Right renal cortex interstitium (tissue), 3 donors: ENCODE results near the gene COPS7A. TPM values are rescaled to one million over a fixed set of nuclear protein-coding genes. Genes with fewer than 3 reads are reported as not detected.

ENCODE experiments used
- DNase-seq, 3 donors: peaks; one replicate each; pipeline ENCODE4 v3.0.0-alpha.2; 2013; ENCODE audit warnings: low read depth in 3 of 3, low spot score in 2 of 3
- polyA plus RNA-seq, 3 donors: library from polyadenylated mRNA; unstranded; fragments of 120-200 nt; gene quantifications; one replicate each; pipeline ENCODE4 v1.2.1, GENCODE V29; 2013; ENCODE audit not compliant: insufficient read length in 3 of 3

Gene COPS7A, protein sequence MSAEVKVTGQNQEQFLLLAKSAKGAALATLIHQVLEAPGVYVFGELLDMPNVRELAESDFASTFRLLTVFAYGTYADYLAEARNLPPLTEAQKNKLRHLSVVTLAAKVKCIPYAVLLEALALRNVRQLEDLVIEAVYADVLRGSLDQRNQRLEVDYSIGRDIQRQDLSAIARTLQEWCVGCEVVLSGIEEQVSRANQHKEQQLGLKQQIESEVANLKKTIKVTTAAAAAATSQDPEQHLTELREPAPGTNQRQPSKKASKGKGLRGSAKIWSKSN
- polyA plus RNA-seq: 10 to 100 TPM; 58.7 to 69.4 (median 63.4) TPM

DNA sequence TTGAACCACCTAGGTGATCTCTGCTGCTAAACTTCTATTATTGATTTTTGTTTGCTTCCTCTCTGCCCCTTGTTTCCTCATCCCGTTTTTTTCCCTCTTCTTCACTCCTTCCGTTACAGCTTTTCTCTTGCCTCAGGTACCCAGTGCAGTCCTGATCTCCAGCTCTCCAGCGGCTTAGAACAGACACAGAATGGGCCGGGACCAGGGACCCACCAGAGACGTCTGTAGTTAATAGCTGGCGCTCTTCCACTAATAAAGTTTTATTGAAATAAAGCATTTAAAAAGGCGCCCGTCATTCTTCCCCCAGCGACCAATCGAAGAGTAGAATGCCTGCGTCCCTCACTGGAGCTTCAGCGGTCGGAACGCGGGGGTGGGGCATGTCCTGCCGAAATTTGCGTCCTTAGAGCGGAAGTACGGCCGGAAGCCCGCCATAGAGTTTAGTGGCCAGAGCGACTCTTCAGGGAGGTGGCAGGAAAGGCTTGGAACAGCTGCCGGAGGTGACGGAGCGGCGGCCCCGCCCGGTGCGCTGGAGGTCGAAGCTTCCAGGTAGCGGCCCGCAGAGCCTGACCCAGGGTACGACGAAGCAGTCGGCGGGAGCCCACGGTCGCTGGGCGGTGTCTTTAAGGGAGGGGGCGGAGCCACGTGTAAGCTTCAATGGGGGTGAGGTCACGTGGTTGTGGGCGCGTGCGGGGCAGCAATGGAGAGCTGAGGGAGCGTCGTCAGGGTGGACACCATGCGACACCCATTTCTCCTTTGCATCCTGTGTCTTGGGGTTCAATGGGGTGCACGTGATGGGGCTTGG lies at the start of gene COPS7A:
COPS7A (plus strand) TSS at position 440 of the 802 bp plus-strand sequence. CDS start 611 bp downstream, outside the sequence.
- peak; percentile 90 to 94 (median 91) for DNase-seq

DNA sequence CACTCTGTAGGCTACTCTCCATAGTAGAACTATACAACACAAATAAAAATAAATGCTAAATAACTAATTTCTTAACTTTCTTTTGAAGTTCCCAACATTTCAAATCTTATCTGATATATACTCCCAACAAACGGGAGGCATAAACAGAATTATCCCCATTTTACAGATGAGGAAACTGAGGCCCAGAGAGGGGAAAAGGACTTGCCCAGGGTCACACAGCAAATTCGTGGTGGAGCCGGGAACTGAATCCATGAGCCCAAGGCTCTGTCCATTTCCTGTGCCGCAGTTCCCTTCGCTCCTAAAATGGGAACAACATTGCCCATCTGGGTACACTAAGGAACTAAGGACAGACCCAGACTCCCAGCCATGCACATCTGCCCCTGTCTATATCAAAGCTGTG lies 46.9 kb upstream of the COPS7A start:
- no peak for DNase-seq

DNA sequence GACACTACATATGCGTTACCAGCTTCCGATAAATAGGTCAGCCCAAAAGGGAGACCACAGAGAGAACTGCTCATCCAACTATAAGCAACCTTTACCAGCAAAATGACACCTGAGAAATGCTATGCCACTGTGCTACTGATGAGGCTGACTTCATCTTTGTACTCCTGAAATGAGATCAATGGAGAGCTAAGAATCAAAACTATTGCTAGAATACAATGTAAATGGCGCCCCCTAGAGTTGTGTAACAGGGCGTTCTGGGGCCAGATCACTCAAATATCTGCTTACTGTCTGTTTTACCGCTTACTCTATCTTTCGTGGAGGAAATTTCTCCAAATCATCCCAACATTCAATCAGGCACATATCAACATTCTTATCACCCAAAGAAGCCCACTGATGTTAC lies 39.2 kb upstream of the COPS7A start:
- DNase-seq: no peak

DNA sequence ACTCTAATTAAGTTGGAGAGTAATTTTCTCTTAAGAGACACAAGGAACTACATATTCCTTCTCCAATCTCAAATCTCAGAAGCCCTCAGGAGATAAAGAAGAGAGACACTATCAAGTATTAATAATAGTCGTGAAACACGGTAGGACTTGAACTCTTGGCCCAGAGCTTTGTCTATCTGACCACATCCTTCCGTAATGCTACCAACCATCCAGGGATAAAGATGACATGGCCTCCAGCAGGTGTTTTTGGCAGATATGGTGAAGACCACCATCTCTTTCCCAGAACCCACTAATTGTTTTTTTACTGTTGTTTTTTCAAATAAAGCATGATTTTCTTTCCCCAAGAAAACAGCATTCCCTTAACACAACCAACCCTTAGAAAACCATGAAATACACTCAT lies 38.0 kb upstream of the COPS7A start:
- no peak for DNase-seq

DNA sequence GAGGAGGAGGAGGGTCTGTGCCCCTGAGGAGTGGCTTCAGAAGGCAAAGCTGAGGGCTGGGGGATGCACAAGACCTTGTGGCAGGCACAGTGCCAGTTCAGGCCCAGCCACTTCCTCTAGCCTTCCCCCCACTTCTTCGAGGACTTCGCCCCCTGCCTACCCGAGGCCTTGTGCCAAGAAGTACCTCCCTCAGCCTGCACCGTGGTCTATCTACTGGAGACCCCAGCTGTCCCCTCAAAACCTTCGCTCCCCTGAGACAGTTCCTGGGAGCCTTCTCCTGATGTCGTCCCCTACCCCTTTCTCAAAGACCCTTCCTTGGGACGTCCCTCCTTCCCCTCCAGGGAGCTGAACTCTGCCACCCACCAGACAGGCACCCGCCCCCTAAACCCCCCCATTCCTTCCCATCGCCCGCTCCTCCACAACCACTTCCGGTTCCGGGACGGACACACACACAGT lies 35.3 kb upstream of the COPS7A start:
- DNase-seq: peak in 1 of 3 donors; percentile 23

DNA sequence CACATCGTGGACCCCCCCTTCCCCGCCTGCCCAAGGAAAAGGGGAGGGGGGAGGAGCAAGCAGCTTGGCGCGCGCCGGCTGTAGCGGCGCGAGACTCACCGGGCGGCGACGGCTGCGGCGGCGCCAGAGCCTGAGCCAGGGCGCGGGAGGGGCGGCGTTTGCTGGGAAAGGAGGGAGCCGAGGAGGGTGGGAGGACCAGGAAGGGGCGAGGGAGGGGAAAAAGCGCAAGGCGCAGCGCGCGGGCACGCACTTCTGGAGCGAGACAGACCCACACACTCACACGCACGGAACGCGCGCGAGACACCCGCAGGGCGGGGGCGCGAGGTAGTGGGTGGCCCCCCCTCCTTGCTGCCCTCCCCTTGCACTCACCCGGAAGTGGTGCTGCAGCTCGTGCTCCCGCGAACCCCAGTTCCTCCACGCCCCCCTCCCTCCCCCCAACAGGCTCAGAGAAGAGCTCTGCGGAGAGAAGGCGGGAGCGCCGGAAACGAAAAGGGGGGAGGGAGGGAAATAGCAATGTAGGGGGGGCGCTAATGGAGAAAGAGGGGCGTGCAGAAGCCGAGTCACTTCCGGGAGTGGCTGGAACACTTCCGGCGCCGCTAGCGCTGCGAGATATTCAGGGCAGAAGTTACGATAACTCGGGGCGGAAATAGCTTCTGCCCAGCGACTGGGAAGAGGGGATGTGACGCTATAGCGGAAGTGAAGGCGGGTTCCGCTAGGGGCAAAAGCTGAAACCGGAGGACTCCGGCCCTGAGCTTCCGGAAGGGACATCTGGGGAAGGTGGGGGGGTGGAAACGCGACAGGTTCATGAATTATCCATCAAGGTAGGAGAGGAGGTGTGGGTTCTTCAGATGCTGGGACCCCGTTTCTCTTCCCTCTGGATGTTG lies 34.6 kb upstream of the COPS7A start, which contains the start of gene ZNF384:
ZNF384 (minus strand) TSS at position 377 of the 884 bp plus-strand sequence. CDS start 9,855 bp downstream, outside the sequence.
- DNase-seq: peak; percentile 97 to 99 (median 99)

DNA sequence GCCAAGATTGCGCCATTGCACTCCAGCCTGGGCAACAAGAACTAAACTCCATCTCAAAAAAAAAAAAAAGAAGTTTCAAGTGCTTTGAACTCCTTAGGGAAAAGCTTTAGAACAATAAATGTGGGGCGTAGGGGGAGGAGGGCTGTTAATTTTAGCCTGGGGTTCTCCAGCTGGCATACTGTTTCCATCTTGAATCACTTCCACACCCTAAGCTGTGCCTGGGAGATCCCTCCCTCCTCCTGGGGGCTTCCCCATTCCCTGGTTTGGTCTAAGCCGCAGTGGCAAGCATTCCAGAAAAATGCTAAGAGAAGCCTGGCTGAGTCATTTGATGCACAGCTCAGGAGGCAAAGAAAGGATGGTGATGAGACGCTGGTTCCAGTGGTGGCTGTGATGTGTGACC lies 32.4 kb upstream of the COPS7A start:
- no peak for DNase-seq

DNA sequence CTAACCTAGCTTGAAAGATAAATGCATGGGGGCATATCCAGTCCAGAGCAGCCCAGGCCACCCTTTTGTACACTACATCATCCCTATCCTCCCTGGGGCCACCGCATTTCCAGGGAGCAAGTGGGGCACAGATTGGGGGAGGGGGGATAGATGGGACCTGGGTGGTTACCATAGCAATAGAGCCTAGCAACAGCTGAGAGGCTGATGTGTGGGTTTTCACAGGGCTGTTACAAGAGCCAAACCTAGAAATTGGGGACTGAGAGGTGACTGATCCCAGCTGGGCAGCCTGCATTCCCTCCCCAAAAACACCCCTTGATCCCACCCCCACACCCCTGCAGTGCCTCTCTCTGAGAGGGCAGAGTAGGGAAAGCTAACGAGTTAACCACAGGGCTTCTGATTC lies 31.0 kb upstream of the COPS7A start:
- no peak for DNase-seq

DNA sequence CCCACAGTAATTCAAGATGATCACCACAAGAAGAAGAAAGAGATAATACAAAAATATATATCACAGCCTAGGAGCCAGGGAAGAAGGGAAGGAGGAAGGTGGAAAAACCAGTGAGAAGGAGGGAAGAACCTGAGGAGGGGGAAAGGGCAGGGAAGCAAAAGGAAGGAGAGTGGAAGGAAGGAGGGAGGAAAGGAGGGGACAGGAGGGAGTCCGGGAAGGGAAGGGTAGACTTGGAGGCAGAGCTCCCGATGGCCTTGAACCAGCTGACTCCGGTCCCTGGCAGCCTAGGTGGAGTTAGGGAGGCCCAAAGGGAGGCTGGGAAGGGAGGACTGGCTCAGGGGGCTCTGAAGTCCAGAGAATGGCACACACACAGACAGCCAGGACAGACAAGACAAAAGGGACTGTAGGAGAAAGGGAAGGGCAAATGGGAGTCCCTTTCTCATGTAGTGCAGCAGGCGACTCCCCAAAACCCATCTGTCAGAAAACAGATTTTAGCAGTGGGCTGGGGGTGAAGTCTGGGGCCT lies 30.0 kb upstream of the COPS7A start:
- no peak for DNase-seq

DNA sequence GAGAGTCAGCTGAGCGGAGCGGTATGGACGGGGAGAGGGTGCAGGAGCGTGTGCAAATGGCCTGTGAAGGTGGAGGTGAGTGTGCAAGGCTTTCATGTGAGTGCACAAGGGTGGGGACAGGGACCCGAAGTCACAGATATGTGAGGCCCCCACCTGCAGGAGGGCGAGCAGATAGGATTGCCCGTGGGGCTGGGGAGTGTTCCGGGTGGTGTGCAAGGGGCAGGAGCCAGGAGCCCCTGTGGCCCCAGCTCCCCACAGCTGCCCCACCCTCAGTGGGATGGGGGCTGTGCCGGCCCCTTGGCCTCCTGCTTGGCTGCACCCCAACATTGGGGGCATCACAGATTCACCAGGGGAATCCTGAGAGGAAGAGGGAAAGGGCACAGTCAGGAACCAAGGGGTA lies 29.1 kb upstream of the COPS7A start:
- DNase-seq: no peak

DNA sequence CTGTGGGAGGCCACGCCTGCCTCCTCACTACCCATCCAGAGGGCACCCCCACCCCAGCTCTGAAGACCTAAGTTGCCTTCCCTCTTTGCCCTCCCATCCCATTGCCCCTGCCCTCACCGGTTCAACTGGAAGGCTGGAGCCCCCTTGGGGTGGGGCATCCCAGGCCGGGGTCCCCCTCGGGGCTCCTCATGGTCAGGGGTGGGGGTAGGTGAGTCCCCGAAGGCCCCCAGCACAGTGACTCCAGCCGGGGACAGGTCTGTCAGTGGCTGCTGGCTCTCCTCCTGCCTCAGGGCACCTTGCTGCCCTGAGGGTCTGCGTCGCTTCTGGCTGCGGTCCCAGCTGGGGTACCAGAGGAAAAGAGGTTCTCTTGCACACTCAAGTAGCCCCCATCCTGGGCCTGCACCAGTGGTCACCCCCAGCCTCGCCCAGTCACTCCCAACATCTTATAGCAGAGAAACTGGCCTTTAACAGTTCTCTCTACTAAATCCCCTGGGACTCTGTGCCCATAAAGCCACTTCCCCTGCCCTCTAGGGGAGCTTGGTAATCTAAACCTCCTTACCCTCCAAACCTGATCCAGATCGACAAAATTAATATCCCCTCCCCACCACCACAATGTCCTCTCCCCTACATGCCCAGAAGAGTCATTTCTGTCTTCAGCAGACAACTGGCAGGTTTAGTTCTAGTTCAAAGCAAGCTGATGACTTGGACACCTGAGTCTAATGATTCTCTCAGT lies 28.4 kb upstream of the COPS7A start:
- no peak for DNase-seq

DNA sequence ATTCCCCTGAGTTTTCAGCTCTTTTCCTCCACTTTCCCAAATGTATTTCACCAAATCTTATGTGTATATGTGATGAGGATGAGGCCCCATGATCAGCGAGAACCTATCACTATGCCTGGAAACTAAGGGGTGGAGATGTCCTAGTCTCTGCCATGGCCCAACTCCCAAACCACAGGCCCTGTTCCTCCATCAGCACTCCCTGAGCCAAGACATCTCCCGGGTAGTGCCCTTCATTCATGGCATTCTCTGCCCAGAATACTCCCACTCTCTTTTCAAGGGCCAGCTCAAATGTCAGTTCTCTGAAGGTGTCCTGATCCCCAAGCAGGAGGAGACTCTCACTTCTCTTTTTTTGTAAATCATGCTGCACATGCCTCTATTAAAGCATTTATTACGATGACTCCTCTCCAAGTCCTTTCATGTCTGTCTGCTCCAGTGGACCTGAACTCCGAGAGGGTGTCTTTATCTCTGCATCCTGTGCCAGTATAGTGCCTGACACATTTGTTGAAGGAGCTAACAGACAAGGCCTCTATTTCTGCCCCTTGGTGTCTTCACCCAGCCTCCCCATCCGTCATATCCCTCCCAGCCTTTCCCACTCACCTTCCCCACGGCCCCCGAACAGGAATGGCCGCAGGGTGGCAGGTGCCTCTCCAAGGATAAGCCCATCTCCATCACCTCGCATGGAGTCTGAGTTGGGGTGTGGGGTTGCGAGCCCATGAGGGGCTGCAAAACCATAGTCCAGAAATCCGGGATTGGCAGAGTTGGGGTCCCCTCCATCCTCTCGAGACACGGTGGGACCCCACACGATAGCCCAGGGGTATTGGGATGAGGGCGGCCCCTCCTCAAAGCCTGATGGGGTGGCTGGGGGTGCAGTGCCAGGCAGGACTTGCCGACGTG lies 26.9 kb upstream of the COPS7A start:
- peak in 1 of 3 donors; percentile 21 for DNase-seq

DNA sequence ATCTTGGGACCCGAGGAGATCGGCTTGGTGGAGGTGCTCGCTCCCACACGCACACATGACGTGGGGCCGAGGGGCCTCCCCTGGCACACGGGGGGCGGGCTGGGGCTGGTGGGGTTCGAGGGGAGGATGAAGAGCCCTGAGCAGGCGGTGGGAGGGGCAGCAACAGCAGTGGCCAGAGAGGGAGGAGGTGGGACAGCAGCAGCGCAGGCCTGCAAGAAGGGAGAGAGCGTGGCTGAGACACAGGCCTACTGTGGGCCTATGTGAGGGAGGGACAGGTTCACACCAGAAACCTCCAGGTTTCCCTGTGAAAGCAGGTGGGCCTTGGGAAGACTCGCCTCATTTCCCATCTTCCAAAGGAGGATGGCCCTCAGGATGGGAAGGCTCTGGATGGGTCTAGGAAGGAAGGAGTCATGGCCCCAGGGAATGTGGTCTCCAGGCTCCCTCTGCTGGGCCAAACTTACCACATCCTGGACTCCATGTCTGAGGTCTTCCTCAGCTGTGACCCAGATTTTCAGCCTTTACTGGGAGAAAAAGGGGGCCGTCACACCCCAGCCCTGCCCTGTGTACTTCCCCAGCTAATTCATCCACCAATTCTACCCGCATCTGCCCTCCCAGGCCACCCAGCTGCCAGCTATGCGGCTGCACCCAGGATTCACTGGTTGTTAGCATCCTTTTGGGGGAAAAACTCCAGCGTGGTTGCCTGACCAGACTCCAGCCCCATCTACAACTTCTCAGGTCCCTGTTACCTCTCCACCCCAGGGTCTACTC lies 26.1 kb upstream of the COPS7A start:
- peak in 1 of 3 donors; percentile 26 for DNase-seq

DNA sequence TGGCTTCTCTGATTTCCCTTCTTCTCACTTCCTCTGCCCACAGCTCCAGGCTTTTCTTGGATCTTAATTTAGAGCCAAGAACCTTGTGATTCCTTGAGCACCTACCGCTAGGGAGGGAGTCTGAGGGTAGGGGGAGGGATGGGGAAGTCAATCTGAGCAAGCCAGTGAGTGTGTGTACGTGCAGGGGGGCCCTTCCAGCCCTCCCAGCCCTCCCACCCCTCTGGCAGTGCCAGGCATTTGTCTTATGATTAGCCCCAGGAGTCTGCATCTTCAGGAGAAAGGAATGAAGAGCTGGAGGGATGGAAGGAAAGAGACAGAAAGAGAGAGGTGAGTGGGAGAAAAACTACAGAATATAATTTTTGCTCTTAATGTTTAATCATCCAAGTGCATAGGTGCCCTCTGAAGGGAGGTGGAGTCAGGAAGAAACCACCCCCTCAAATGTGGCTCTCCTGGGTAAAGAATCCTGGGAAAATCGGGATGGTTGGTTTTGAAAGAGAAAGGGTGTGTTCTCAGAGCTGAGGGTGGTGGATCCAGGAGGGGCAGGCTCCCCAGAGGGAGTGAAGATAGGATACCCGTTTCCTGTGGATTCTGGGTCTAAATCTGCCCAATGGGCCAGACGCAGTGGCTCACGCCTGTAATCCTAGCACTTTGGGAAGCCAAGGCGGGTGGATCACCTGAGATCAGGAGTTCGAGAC lies 25.3 kb upstream of the COPS7A start:
- no peak for DNase-seq

DNA sequence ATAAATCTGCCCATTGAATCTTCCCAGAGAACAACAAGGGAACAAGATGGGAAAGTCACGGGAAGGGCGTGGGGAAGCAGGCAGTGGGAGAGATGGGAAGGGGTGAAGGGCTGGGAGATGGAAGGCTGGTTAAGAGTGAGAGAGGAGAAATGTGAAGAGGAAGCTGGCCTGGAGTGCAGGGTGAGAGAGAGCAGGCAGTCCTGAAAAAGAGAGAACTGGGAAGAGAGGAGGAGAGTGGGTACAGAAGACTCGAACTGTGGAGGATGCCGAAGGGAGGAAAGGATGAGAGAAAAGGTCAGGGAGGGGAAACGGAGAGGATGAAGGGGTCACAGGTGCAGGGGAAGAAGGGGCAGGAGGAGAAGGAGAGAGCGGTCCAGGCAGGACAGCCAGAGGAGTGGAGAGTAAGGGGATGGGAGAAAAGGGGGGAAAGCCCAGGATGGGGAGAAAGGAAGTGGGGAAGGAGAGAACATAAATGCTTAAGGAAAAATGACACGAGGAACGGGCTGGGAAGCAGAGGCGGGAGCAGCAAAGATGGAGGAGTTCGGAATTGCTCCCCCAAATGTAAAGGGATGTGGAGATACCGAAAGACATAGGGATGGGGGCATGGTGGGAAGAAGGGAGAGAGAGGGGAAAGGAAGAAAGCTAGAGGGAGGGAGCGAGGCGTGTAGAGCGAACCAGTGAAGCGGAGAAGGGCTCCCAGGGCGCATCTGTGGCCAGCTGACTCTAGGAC lies 24.4 kb upstream of the COPS7A start:
- DNase-seq: no peak

DNA sequence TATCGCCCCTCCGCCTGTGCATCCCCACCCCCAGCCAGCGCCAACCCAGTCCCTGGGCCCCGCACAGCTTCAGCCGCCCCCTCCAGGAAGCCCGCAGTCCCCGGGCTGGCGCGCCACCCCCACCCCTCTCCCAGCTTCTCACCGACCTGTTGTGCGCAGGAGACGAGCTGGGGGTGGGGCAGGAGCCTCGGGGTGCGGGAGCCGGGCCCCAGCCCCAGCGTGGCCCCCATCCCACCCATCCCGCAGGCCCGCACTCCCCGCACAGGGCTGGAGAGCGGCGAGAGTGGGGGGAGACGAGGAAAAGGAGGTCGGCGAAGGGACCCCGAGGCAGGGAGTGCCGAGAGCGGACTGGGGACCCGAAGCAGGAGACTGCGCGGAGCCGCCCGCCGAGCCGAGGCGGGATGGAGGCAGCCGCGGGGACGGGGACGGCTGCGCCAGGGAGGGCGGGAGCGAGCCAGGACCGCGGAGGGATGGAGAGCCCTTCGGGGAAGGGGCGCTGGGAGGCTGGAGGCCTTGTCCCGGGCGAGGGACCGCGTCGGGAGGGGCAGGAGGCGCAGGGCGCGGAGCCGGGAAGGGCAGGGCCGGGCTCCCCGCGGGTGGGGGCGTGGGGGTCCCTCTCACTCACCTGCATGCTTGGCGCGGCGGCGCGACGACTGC lies 23.7 kb upstream of the COPS7A start:
- DNase-seq: no peak
